ENCODE data around the gene ERBB3. TPM values are rescaled to one million over a fixed set of nuclear protein-coding genes. Genes with fewer than 3 reads are reported as not detected.

Gene ERBB3
- total and polyA plus RNA-seq, 2 of the 8 experiments (the other 6 are each of a cell fraction or from before 2014, with no cell fraction given), result 33.9 to 52.4 TPM

DNA sequence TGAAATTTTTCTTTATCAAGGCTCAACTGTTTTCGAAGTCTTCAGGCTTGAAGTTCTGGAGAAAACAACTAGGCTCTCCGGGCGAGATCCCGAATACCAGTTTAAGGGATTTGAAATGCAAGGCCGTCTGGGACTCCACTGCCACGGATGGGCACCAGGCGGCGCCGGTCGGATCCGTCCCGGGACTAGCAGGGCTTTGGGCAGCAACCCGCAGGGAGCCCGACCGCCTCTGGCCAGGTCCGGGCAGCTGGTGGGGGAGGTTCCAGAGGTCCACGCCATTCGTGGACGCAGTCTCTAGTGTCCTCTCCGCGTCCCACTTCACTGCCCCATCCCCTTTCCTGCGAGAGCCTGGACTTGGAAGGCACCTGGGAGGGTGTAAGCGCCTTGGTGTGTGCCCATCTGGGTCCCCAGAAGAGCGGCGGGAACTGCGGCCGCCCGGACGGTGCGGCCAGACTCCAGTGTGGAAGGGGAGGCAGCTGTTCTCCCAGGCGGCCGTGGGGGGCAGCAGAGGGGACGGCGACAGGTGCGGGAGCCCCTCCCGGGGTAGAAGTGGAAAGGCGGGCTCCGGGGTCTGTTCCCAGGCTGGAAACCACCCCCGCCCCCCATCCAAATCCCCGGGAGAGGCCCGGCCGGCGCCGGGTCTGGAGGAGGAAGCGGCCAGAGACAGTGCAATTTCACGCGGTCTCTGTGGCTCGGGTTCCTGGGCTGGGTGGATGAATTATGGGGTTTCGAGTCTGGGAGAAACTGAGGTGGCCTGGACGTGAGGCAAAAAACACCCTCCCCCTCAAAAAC lies 838 bp upstream of the ERBB3 start (continued):
- TF ChIP-seq, protein P1, sequence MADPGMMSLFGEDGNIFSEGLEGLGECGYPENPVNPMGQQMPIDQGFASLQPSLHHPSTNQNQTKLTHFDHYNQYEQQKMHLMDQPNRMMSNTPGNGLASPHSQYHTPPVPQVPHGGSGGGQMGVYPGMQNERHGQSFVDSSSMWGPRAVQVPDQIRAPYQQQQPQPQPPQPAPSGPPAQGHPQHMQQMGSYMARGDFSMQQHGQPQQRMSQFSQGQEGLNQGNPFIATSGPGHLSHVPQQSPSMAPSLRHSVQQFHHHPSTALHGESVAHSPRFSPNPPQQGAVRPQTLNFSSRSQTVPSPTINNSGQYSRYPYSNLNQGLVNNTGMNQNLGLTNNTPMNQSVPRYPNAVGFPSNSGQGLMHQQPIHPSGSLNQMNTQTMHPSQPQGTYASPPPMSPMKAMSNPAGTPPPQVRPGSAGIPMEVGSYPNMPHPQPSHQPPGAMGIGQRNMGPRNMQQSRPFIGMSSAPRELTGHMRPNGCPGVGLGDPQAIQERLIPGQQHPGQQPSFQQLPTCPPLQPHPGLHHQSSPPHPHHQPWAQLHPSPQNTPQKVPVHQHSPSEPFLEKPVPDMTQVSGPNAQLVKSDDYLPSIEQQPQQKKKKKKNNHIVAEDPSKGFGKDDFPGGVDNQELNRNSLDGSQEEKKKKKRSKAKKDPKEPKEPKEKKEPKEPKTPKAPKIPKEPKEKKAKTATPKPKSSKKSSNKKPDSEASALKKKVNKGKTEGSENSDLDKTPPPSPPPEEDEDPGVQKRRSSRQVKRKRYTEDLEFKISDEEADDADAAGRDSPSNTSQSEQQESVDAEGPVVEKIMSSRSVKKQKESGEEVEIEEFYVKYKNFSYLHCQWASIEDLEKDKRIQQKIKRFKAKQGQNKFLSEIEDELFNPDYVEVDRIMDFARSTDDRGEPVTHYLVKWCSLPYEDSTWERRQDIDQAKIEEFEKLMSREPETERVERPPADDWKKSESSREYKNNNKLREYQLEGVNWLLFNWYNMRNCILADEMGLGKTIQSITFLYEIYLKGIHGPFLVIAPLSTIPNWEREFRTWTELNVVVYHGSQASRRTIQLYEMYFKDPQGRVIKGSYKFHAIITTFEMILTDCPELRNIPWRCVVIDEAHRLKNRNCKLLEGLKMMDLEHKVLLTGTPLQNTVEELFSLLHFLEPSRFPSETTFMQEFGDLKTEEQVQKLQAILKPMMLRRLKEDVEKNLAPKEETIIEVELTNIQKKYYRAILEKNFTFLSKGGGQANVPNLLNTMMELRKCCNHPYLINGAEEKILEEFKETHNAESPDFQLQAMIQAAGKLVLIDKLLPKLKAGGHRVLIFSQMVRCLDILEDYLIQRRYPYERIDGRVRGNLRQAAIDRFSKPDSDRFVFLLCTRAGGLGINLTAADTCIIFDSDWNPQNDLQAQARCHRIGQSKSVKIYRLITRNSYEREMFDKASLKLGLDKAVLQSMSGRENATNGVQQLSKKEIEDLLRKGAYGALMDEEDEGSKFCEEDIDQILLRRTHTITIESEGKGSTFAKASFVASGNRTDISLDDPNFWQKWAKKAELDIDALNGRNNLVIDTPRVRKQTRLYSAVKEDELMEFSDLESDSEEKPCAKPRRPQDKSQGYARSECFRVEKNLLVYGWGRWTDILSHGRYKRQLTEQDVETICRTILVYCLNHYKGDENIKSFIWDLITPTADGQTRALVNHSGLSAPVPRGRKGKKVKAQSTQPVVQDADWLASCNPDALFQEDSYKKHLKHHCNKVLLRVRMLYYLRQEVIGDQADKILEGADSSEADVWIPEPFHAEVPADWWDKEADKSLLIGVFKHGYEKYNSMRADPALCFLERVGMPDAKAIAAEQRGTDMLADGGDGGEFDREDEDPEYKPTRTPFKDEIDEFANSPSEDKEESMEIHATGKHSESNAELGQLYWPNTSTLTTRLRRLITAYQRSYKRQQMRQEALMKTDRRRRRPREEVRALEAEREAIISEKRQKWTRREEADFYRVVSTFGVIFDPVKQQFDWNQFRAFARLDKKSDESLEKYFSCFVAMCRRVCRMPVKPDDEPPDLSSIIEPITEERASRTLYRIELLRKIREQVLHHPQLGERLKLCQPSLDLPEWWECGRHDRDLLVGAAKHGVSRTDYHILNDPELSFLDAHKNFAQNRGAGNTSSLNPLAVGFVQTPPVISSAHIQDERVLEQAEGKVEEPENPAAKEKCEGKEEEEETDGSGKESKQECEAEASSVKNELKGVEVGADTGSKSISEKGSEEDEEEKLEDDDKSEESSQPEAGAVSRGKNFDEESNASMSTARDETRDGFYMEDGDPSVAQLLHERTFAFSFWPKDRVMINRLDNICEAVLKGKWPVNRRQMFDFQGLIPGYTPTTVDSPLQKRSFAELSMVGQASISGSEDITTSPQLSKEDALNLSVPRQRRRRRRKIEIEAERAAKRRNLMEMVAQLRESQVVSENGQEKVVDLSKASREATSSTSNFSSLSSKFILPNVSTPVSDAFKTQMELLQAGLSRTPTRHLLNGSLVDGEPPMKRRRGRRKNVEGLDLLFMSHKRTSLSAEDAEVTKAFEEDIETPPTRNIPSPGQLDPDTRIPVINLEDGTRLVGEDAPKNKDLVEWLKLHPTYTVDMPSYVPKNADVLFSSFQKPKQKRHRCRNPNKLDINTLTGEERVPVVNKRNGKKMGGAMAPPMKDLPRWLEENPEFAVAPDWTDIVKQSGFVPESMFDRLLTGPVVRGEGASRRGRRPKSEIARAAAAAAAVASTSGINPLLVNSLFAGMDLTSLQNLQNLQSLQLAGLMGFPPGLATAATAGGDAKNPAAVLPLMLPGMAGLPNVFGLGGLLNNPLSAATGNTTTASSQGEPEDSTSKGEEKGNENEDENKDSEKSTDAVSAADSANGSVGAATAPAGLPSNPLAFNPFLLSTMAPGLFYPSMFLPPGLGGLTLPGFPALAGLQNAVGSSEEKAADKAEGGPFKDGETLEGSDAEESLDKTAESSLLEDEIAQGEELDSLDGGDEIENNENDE (IDR thresholded peaks at IDR 0.05; ENCODE audit: insufficient replicate concordance, low read length), result no peak
- 0 out of 3 replicates have a peak, but pooled peaks of 1 of the 2 experiments have one; percentile 38 for TF ChIP-seq EP300 (IDR thresholded peaks at IDR 0.05; ENCODE audit: borderline replicate concordance in 1 of 2, low read depth in 2 of 2, low read length in 2 of 2)
- TF ChIP-seq HDAC2 (IDR thresholded peaks at IDR 0.05; ENCODE audit: borderline replicate concordance in 1 of 2, low read depth in 2 of 2, low read length in 2 of 2), result 0 out of 4 replicates have a peak, but pooled peaks have one; percentile 4 to 16
- no peak for TF ChIP-seq BRCA1 (IDR thresholded peaks at IDR 0.05; ENCODE audit: low read depth, low read length)
- no peak for TF ChIP-seq ZNF274 (IDR thresholded peaks at IDR 0.05; ENCODE audit: borderline replicate concordance, extremely low read depth, low read length)
- TF ChIP-seq GABPA (IDR thresholded peaks at IDR 0.05; ENCODE audit: borderline replicate concordance, insufficient read depth, low read length), result no peak
- TF ChIP-seq SUZ12 (IDR thresholded peaks at IDR 0.05; ENCODE audit: low read length), result no peak
- peak; percentile 41 for TF ChIP-seq ASH2L (IDR thresholded peaks at IDR 0.05; ENCODE audit: low read length)
- TF ChIP-seq POLR2AphosphoS5 (IDR thresholded peaks at IDR 0.05; ENCODE audit: low read depth, low read length), result 0 out of 2 replicates have a peak, but pooled peaks have one; percentile 65

Data from H1 (cell line).